GM12878 (cell line): ENCODE data around the gene CD7. TPM values are rescaled to one million over a fixed set of nuclear protein-coding genes. Genes with fewer than 3 reads are reported as not detected.
A peak's percentile ranks its signal among the peaks of the same experiment; 100 is the strongest.

Experiments
- ATAC-seq: fragments of 200-7000 bp; cut with Tn5 transposase; 3 replicates; pipeline ENCODE4 v1.9.1; 2020; ENCODE audit warnings: mild to moderate bottlenecking, moderate library complexity
- BruUV-seq: library from RNA; stranded (reverse); fragments of 400-500 nt; replicated peaks from 2 replicates; lab custom pipeline; 2021; lab: Mats Ljungman, UMichigan
- CTCF ChIA-PET: fragments of 300-600 bp; sonication (Branson Sonifier 250); formaldehyde crosslinking; extraction: SDS; loops from one replicate; lab custom pipeline; 2021; ENCODE audit warnings: inconsistent platforms; lab: Yijun Ruan, JAX
- POLR2A ChIA-PET: fragments of 350-600 bp; formaldehyde crosslinking; extraction: SDS; loops from one replicate; lab custom pipeline; 2021; ENCODE audit warnings: inconsistent platforms; lab: Charles Lee
- RAD21 ChIA-PET: fragments of 300-600 bp; sonication (Branson Sonifier 250); formaldehyde crosslinking; loops from one replicate; lab custom pipeline; 2023; ENCODE audit warnings: antibody characterized with exemption; ENCODE audit not compliant: unreplicated experiment; lab: Charles Lee
- SMC1A ChIA-PET: fragments of 300-600 bp; sonication (Branson Sonifier 250); formaldehyde crosslinking; loops from one replicate; lab custom pipeline; 2023; ENCODE audit not compliant: unreplicated experiment, uncharacterized antibody; lab: Charles Lee
- DNase-seq: peaks from one replicate; pipeline ENCODE4 v3.0.0-alpha.2; 2011; ENCODE audit warnings: low read depth, low spot score
- FAIRE-seq: peaks from 3 replicates; lab custom pipeline; 2011; peaks lifted over from hg19 to GRCh38; lab: Jason Lieb, UNC
- H2AFZ ChIP-seq: 2 replicates; pipeline ENCODE4 v1.6.0; 2011; ENCODE audit warnings: low read depth, low read length, control low read depth; ENCODE audit not compliant: control insufficient read depth
- H3K27ac ChIP-seq: 2 replicates; pipeline ENCODE4 v1.5.1; 2011; ENCODE audit warnings: control low read depth; ENCODE audit not compliant: control insufficient read depth, insufficient read depth
- H3K27me3 ChIP-seq, 2 experiments: replicated peaks in 1 of 2; 2 replicates each; pipeline versions ENCODE4 v1.6.0 to v1.6.1; 2011; ENCODE audit warnings: low read length in 1 of 2; ENCODE audit not compliant: control insufficient read depth in 2 of 2, insufficient read depth in 2 of 2
- H3K36me3 ChIP-seq, 2 experiments: 2 replicates each; pipeline ENCODE4 v1.5.1; 2011; ENCODE audit warnings: low read length in 1 of 2; ENCODE audit not compliant: control insufficient read depth in 2 of 2, insufficient read depth in 2 of 2
- H3K4me1 ChIP-seq: 2 replicates; pipeline ENCODE4 v1.6.1; 2011; ENCODE audit warnings: mild to moderate bottlenecking, low read length, moderate library complexity, mixed read lengths; ENCODE audit not compliant: control insufficient read depth, insufficient read depth
- H3K4me2 ChIP-seq: 2 replicates; pipeline ENCODE4 v1.6.0; 2011; ENCODE audit warnings: control low read depth; ENCODE audit not compliant: control insufficient read depth, insufficient read depth
- H3K4me3 ChIP-seq: fragments of 200-600 bp; sonication (generic); 2 replicates; pipeline ENCODE4 v1.5.1; 2016
- H3K79me2 ChIP-seq: 2 replicates; pipeline ENCODE4 v1.6.0; 2011; ENCODE audit warnings: low read length; ENCODE audit not compliant: control insufficient read depth, insufficient read depth
- H3K9ac ChIP-seq: 2 replicates; pipeline ENCODE4 v1.8.0; 2011; ENCODE audit warnings: low read length, control low read depth, mixed read lengths; ENCODE audit not compliant: control insufficient read depth, insufficient read depth
- H3K9me3 ChIP-seq: replicated peaks from 3 replicates; pipeline ENCODE4 v1.5.1; 2011; ENCODE audit warnings: mild to moderate bottlenecking, low read length; ENCODE audit not compliant: control insufficient read depth, insufficient read depth
- H4K20me1 ChIP-seq: 2 replicates; pipeline ENCODE4 v1.6.0; 2011; ENCODE audit not compliant: control insufficient read depth, insufficient read depth
- CHD1 ChIP-seq: IDR thresholded peaks from 2 replicates; pipeline ENCODE4 v1.6.1; 2012; ENCODE audit warnings: low read depth, low read length, improper control_type of control experiment
- MEF2A ChIP-seq: IDR thresholded peaks from 2 replicates; pipeline ENCODE4 v1.6.1; 2011; ENCODE audit warnings: low read depth, mild to moderate bottlenecking, low read length, moderate library complexity; ENCODE audit not compliant: insufficient read depth
- NBN ChIP-seq: fragments of 450-650 bp; IDR thresholded peaks from 2 replicates; pipeline ENCODE4 v1.6.1; 2016
- NFYA ChIP-seq: IDR thresholded peaks from 2 replicates; pipeline ENCODE4 v1.6.1; 2011; ENCODE audit warnings: low read depth, mild to moderate bottlenecking, low read length, improper control_type of control experiment, borderline replicate concordance
- RCOR1 ChIP-seq: conservative IDR thresholded peaks from 2 replicates; pipeline ENCODE4 v1.6.1; 2012; ENCODE audit warnings: low read depth, low read length, improper control_type of control experiment
- RELA ChIP-seq: fragments of 450-650 bp; IDR thresholded peaks from 2 replicates; pipeline ENCODE4 v1.8.0; 2014; ENCODE audit warnings: borderline replicate concordance; ENCODE audit not compliant: partially characterized antibody
- SPI1 ChIP-seq: IDR thresholded peaks from 2 replicates; pipeline ENCODE4 v1.6.1; 2011; ENCODE audit warnings: low read depth, mild to moderate bottlenecking, low read length, moderate library complexity, borderline replicate concordance; ENCODE audit not compliant: insufficient read depth
- SRF ChIP-seq, 2 experiments: IDR thresholded peaks; 2 replicates each; pipeline ENCODE4 v1.6.1; 2011; ENCODE audit warnings: low read depth in 2 of 2, low read length in 2 of 2, mild to moderate bottlenecking in 1 of 2, moderate library complexity in 1 of 2
- WGBS: methylation state at CpG from one replicate; pipeline ENCODE4 v1.1.6; 2016; ENCODE audit warnings: low lambda C conversion rate; ENCODE audit not compliant: insufficient replicate concordance, insufficient coverage; ENCODE audit errors: missing lambda C conversion rate; 5-methylcytosine and 5-hydroxymethylcytosine counted together
- in situ Hi-C: fragments of 300-500 bp; cut with MboI; formaldehyde crosslinking; loops from 9 replicates; pipeline ENCODE4 v1.14.3; 2018; ENCODE audit warnings: mixed read lengths
- intact Hi-C: fragments of 100-400 bp; cut with micrococcal nuclease; formaldehyde crosslinking; loops from one replicate; pipeline ENCODE4 v1.14.2; 2022; ENCODE audit not compliant: unreplicated experiment
- polyA plus RNA-seq, 11 experiments: library from polyadenylated mRNA; depleted of rRNA in 4 of 11; unstranded in 6 of 11; stranded (reverse) in 5 of 11; fragments of >200 nt; fragmentation: Nextera tagmentation in 4 of 11; fragmentation: Illumina TruSeq in 1 of 11; extraction: Ambion mirVana in 4 of 11; extraction: Trizol in 1 of 11; gene quantifications; 1 replicate in 1 of 11; 2 replicates in 10 of 11; pipeline versions ENCODE4 v1.2.1 to v1.2.3, GENCODE V29; 2011 to 2016; ENCODE audit warnings: inconsistent platforms in 2 of 11, missing spikeins in 2 of 11, low read depth in 1 of 11
- total RNA-seq, 4 experiments: library from RNA; depleted of rRNA in 3 of 4; stranded (reverse); fragments of >200 nt in 3 of 4; fragmentation: Illumina TruSeq in 1 of 4; extraction: Trizol in 1 of 4; gene quantifications; 2 replicates each; pipeline versions ENCODE4 v1.2.1 to v1.2.3, GENCODE V29; 2013 to 2021

The CD7 gene
- total and polyA plus RNA-seq, 10 of the 15 experiments (the other 5 are each of a cell fraction or from before 2014, with no cell fraction given): 0.33 TPM; not detected in 9

DNA sequence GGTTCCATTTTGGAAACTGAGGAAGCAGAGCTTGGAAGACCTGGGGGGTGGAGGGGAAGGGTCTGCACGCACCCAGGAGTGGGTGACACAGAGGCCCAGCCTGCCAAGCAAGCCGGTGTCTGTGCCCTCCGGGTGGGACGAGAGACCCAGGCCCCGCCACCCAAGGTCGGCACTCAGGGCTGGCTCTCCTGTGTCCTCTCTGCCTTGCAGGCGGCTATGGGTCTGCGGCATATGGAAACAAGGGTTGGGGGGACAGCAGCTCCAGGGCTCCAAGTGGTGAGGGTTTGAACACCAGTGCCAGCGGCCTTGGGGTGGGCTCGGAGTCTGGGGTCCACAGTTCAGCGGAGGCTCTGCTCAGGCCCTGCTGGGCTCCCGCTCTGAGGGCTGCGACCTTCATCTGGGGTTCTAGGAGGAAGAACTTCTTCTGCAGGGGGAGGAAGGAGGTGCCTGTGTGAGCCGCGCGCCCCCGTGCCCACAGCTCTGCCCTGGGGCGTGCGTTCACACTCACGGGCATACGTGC, 4.6 kb upstream of the CD7 start:
- ChIA-PET RAD21 (interaction anchor here (1.7 to 6.5 kb wide), 4 partner anchors 21 to 116 kb away, joined by 7 to 77 read pairs (median 9); no protein-coding TSS in a partner anchor), CTCF (interaction anchor here (0.6 to 6.2 kb wide), 7 partner anchors 16 to 185 kb away, joined by 3 to 94 read pairs (median 3); no protein-coding TSS in a partner anchor), POLR2A (interaction anchor here (1.2 kb wide), 1 partner anchor 23 kb away, joined by 3 read pairs; no protein-coding TSS in a partner anchor), SMC1A (interaction anchor here (2.8 to 4.1 kb wide), 2 partner anchors 20 to 25 kb away, joined by 15 to 42 read pairs; no protein-coding TSS in a partner anchor)
- ATAC-seq (peak; percentile 8; the same call in 1 of the 3 replicates), FAIRE-seq (no peak), DNase-seq (no peak)
- no TSS peak for BruUV-seq
- H2AFZ ChIP-seq: no peak overlapping the region
- no peaks in the 10 kb centered on the region; the same call in 1 of the 3 replicates for H3K9me3 ChIP-seq
- no peak overlapping the region for H3K4me3 ChIP-seq
- H3K36me3 ChIP-seq: no peaks in the 10 kb centered on the region
- no peaks in the 10 kb centered on the region for H3K79me2 ChIP-seq
- no peaks in the 10 kb centered on the region; a peak in 1 of 4 replicates for H3K27me3 ChIP-seq
- no peak for TF ChIP-seq SRF (IDR thresholded peaks at IDR 0.05; ENCODE audit: low read depth in 2 of 2, low read length in 2 of 2)
- TF ChIP-seq MEF2A: no peak
- TF ChIP-seq CHD1: no peak
- no peak for TF ChIP-seq RCOR1
- no peak for TF ChIP-seq NFYA
- no peak for TF ChIP-seq RELA
- TF ChIP-seq SPI1: no peak
- no peak for TF ChIP-seq NBN
- in situ Hi-C loops: no loop called here
- intact Hi-C loops: loop anchor here (1.0 to 2.0 kb wide), 3 partner anchors 20 to 115 kb away; no protein-coding TSS in a partner anchor
- no peak overlapping the region for H3K27ac ChIP-seq
- no peaks in the 10 kb centered on the region for H4K20me1 ChIP-seq
- WGBS: 10% methylated on average over 18 of the region's 21 CpGs
- H3K9ac ChIP-seq: no peak overlapping the region
- H3K4me1 ChIP-seq: no peaks in the 10 kb centered on the region; the same call in 1 of the 2 replicates
- H3K4me2 ChIP-seq: no peak overlapping the region
